CD4-positive, alpha-beta T cell (primary cell): ENCODE results near the gene NMNAT2. TPM values are rescaled to one million over a fixed set of nuclear protein-coding genes. Genes with fewer than 3 reads are reported as not detected.

ENCODE experiments used
- ATAC-seq: fragments of 200-7000 bp; cut with Tn5 transposase; one replicate; pipeline ENCODE4 v1.10.0; 2022; ENCODE audit warnings: mild to moderate bottlenecking; ENCODE audit not compliant: poor library complexity
- CTCF ChIA-PET: fragments of 350-600 bp; sonication (Branson Sonifier 250); formaldehyde crosslinking; loops from one replicate; lab custom pipeline; 2021; ENCODE audit warnings: antibody characterized with exemption, inconsistent platforms; lab: Charles Lee
- POLR2A ChIA-PET: fragments of 350-600 bp; sonication (Branson Sonifier 250); formaldehyde crosslinking; loops from one replicate; lab custom pipeline; 2021; ENCODE audit warnings: antibody characterized with exemption, inconsistent platforms; lab: Charles Lee
- DNase-seq, 14 experiments: peaks; one replicate each; pipeline ENCODE4 v3.0.0-alpha.2; 2013 to 2020; ENCODE audit warnings: mixed read lengths in 2 of 14
- H3K27ac ChIP-seq, 2 donors: one replicate each; pipeline versions ENCODE4 v1.5.1 to v1.7.0; 2013; ENCODE audit warnings: low read length in 2 of 2, low read depth in 1 of 2, mild to moderate bottlenecking in 1 of 2
- H3K27me3 ChIP-seq, 2 experiments: 1 replicate in 1 of 2; 2 replicates in 1 of 2; pipeline versions ENCODE4 v1.6.1 to v1.7.0; 2013; ENCODE audit warnings: low read length in 2 of 2, control low read depth in 1 of 2, mild to moderate bottlenecking in 1 of 2, moderate library complexity in 1 of 2; ENCODE audit not compliant: insufficient read depth in 2 of 2, control insufficient read depth in 1 of 2
- H3K36me3 ChIP-seq: one replicate; pipeline ENCODE4 v1.6.1; 2013; ENCODE audit warnings: low read length, control low read depth; ENCODE audit not compliant: insufficient read depth
- H3K4me1 ChIP-seq: one replicate; pipeline ENCODE4 v1.6.1; 2013; ENCODE audit warnings: low read length, control low read depth; ENCODE audit not compliant: insufficient read depth
- H3K4me3 ChIP-seq: one replicate; pipeline ENCODE4 v1.5.1; 2013; ENCODE audit warnings: mild to moderate bottlenecking, low read length, moderate library complexity
- H3K9me3 ChIP-seq, 2 experiments: 1 replicate in 1 of 2; 2 replicates in 1 of 2; pipeline versions ENCODE4 v1.6.1 to v1.7.0; 2013; ENCODE audit warnings: low read length in 2 of 2, mild to moderate bottlenecking in 2 of 2, control low read depth in 1 of 2, moderate library complexity in 1 of 2; ENCODE audit not compliant: control insufficient read depth in 1 of 2, insufficient read depth in 1 of 2
- H3K27ac Mint-ChIP-seq: one replicate; pipeline ENCODE4 v1.8.0; 2020; ENCODE audit warnings: mixed read lengths
- H3K27me3 Mint-ChIP-seq: one replicate; pipeline ENCODE4 v1.8.0; 2021; ENCODE audit warnings: mixed read lengths
- H3K36me3 Mint-ChIP-seq: one replicate; pipeline ENCODE4 v1.8.0; 2021; ENCODE audit warnings: low read depth, mixed read lengths
- H3K4me1 Mint-ChIP-seq: one replicate; pipeline ENCODE4 v1.8.0; 2021; ENCODE audit warnings: low read depth, mixed read lengths
- H3K4me3 Mint-ChIP-seq: one replicate; pipeline ENCODE4 v1.8.0; 2020; ENCODE audit warnings: mild to moderate bottlenecking, mixed read lengths
- H3K9me3 Mint-ChIP-seq: one replicate; pipeline ENCODE4 v1.8.0; 2020; ENCODE audit warnings: mixed read lengths
- intact Hi-C, 2 experiments: fragments of 100-400 bp; cut with DNase I in 1 of 2; cut with micrococcal nuclease in 1 of 2; formaldehyde crosslinking; loops; one replicate each; pipeline versions ENCODE4 v1.15.1 to v1.9.0; 2023 to 2025; cut with DNase I, micrococcal nuclease
- total RNA-seq, 174 experiments: library from RNA in 2 of 174; stranded (reverse) in 2 of 174; gene quantifications; one replicate each; pipeline ENCODE4 v1.2.3 and lab custom pipeline; 2021 to 2026
- TF ChIP-seq, protein P1 (sequence below): fragments of 200-600 bp; IDR thresholded peaks from one replicate; pipeline ENCODE4 v1.8.0; 2022; ENCODE audit warnings: antibody characterized with exemption, mild to moderate bottlenecking

NMNAT2 gene
- total RNA-seq, 2 experiments from 2014 or later = not detected

DNA sequence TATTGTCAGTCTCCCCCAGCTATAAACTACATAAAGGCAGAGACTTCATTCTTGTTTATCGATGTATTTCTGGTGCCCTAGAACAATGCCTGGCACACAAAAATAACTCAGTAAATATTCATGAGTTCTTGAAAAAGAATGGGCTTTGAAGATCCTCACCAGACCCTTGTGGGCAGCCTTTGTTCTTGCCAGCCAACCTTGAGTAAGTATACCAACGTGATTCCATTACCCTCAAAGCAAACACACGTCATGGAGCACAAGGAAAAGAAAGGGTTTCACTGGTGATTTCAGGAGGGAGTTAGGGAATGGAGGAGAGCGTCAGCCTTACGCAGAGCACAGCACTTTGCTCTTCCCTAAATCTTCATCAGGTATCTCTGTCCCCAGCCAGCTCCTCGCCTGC lies 29.4 kb downstream of the NMNAT2 start:
- POLR2A ChIA-PET = no interaction called here
- no peaks in the 10 kb centered on the region for H3K9me3 ChIP-seq
- H3K36me3 Mint-ChIP-seq = no peaks in the 10 kb centered on the region
- TF ChIP-seq, protein P1, sequence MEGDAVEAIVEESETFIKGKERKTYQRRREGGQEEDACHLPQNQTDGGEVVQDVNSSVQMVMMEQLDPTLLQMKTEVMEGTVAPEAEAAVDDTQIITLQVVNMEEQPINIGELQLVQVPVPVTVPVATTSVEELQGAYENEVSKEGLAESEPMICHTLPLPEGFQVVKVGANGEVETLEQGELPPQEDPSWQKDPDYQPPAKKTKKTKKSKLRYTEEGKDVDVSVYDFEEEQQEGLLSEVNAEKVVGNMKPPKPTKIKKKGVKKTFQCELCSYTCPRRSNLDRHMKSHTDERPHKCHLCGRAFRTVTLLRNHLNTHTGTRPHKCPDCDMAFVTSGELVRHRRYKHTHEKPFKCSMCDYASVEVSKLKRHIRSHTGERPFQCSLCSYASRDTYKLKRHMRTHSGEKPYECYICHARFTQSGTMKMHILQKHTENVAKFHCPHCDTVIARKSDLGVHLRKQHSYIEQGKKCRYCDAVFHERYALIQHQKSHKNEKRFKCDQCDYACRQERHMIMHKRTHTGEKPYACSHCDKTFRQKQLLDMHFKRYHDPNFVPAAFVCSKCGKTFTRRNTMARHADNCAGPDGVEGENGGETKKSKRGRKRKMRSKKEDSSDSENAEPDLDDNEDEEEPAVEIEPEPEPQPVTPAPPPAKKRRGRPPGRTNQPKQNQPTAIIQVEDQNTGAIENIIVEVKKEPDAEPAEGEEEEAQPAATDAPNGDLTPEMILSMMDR = no peak
- intact Hi-C loops = no loop called here
- no peak overlapping the region for H3K4me3 ChIP-seq
- H3K27ac ChIP-seq = no peak overlapping the region
- no peaks in the 10 kb centered on the region for H3K4me1 ChIP-seq
- H3K4me3 Mint-ChIP-seq = no peak overlapping the region
- peaks cover 1 to 2% of the 10 kb centered on the region in 2 experiments for H3K27me3 ChIP-seq
- H3K27ac Mint-ChIP-seq = no peak overlapping the region
- ATAC-seq (no peak), DNase-seq (no peak)
- no peaks in the 10 kb centered on the region for H3K36me3 ChIP-seq
- H3K4me1 Mint-ChIP-seq = no peaks in the 10 kb centered on the region
- no peaks in the 10 kb centered on the region for H3K9me3 Mint-ChIP-seq
- H3K27me3 Mint-ChIP-seq = peaks cover 19% of the 10 kb centered on the region
- CTCF ChIA-PET = no interaction called here

DNA sequence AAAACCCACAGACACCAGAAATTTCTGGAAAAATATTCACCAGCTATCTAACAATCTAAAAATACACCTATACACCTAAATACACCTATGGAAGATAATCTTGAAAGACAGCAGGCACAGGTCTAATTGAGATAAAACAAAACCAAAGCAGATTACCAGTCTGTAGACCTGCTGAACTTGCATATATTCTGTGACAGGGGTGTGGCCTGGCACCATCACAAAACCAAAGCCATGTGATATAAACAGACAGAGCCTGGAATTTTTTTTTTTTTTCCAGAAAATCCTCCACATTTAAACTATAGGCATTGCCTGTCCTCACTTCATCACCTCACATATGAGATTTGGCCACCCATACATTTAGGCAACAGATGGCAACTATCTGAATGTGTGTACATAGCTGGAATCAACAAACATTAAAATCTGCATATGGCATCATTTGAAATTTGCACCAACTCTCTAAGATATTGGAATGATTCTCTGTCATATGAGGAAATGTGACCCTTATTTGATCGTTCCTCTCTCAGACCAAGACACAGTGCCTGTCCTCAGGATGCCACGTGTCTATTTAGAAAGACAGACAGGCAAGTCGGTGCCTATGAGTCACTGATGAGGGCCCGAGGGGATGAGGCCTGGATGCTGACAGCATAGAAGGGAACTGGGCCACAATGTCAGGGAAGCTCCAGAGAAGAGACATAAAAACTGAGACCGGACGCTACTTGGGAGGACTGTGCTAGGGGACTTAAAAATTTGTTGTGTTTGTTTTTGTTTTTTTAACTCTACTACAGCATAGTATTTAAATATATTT lies 32.6 kb downstream of the NMNAT2 start:
- H3K4me3 ChIP-seq = no peak overlapping the region
- no peak for ATAC-seq
- Mint-ChIP-seq H3K4me1 (no peaks in the 10 kb centered on the region), H3K9me3 (no peaks in the 10 kb centered on the region), H3K27ac (no peak overlapping the region), H3K36me3 (no peaks in the 10 kb centered on the region), H3K4me3 (no peak overlapping the region), H3K27me3 (peaks cover 33% of the 10 kb centered on the region)
- H3K27me3 ChIP-seq = peaks cover 0 to 2% of the 10 kb centered on the region in 2 experiments
- no peaks in the 10 kb centered on the region for H3K4me1 ChIP-seq
- no peaks in the 10 kb centered on the region for H3K9me3 ChIP-seq
- intact Hi-C loops = no loop called here
- no peaks in the 10 kb centered on the region for H3K36me3 ChIP-seq
- ChIA-PET CTCF (no interaction called here), POLR2A (no interaction called here)
- DNase-seq = no peak
- no peak overlapping the region for H3K27ac ChIP-seq
- TF ChIP-seq, protein P1 = no peak

DNA sequence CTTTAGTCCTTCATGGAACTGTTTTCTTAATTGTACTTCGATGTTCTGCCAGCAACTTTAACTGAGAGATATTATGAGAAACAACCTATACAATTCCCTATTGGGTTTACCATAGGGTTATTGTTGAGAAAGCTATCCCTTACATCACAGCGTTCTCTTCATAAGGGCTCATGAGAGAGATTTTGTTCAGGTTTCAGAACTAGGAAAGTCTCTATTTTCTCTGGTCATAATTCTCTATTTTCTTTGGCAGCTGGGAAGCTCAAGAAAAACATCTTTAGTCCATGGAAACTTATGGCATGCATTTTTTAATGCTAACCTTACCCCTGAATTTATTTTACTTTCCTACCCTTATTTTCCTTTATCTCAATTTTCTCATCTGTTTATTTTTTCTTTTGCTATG lies 38.2 kb downstream of the NMNAT2 start:
- H3K4me3 Mint-ChIP-seq = no peak overlapping the region
- peaks cover 2% of the 10 kb centered on the region for H3K9me3 Mint-ChIP-seq
- no peaks in the 10 kb centered on the region for H3K4me1 ChIP-seq
- no peaks in the 10 kb centered on the region for H3K9me3 ChIP-seq
- no peak overlapping the region for H3K27ac Mint-ChIP-seq
- TF ChIP-seq, protein P1 = no peak
- DNase-seq = no peak
- H3K4me3 ChIP-seq = no peak overlapping the region
- H3K27me3 ChIP-seq = peaks cover 0 to 8% of the 10 kb centered on the region in 2 experiments
- intact Hi-C loops = no loop called here
- no peaks in the 10 kb centered on the region for H3K36me3 ChIP-seq
- ATAC-seq = no peak
- H3K27me3 Mint-ChIP-seq = peaks cover 40% of the 10 kb centered on the region
- CTCF ChIA-PET = no interaction called here
- H3K4me1 Mint-ChIP-seq = no peaks in the 10 kb centered on the region
- no peak overlapping the region for H3K27ac ChIP-seq
- H3K36me3 Mint-ChIP-seq = no peaks in the 10 kb centered on the region
- POLR2A ChIA-PET = no interaction called here
